Kidney glomerular epithelial cell (primary cell): ENCODE results near the gene EMC8.

ENCODE experiments used
- DNase-seq: peaks from one replicate; lab custom pipeline; 2025; lab: John Stamatoyannopoulos, UW

EMC8 gene

DNA sequence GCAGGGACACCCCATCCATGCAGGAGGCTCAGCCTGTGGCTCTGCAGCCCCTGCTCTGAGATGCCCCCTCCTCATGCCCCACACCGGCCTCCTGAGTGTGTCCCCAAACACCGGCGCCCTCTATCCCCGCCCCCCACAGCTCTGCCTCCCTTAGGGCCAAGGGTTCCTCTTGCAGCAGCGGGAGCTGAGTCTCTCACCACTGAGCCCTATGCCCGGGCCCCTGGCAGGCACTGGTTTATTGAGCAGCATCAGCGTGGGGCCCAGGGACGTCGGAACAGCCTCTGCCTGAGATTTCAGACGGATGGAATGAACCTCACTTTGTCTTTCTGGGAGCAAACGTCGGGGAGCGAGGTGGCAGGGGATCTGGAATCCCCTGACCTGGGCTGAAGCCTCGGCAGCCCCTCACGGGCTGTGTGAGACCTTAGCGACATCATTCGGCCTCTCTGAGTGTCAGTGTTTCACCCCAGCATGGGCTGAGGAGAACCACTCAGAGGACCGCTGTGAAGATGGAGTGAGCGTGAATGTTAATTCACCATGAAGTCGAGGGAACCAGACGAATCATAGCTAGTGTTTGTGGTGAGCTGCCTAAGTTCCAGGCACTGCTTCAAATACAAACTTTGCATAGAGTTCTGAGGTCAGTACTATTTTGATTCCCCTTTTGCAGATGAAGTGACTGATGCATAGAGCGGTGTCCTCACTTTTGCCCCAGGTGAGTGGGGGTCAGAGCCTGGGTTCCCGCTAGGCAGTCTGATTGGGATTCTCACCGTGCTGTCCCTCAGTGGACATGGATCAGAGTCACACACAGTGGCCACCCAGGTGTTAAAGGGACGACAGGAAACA lies 43.2 kb downstream of the EMC8 start:
- DNase-seq, result no peak

- no peak for DNase-seq
Measured at GRCh38 chr16:85754413-85754812, 44.9 kb downstream of the EMC8 start.

DNA sequence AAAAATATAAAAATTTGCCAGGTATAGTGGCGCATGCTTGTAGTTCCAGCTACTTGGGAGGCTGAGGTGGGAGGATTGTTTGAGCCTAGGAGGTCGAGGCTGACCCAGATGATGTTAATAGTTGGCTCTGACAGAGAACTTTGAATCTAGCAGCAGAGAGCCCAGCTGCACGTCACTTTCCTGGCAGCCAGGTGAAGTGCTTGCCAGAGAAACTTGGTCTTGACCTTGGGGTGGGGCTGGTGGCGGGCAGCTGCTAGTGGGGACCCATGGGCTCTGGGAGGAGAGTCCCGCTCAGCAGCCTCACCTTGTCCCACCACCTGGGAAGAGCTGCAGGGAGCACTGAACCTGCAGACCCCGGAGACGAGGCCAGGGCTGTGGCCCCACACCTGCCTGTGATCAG lies 45.4 kb downstream of the EMC8 start:
- no peak for DNase-seq

- DNase-seq, result no peak
Measured at GRCh38 chr16:85753559-85753958, 45.8 kb downstream of the EMC8 start.

DNA sequence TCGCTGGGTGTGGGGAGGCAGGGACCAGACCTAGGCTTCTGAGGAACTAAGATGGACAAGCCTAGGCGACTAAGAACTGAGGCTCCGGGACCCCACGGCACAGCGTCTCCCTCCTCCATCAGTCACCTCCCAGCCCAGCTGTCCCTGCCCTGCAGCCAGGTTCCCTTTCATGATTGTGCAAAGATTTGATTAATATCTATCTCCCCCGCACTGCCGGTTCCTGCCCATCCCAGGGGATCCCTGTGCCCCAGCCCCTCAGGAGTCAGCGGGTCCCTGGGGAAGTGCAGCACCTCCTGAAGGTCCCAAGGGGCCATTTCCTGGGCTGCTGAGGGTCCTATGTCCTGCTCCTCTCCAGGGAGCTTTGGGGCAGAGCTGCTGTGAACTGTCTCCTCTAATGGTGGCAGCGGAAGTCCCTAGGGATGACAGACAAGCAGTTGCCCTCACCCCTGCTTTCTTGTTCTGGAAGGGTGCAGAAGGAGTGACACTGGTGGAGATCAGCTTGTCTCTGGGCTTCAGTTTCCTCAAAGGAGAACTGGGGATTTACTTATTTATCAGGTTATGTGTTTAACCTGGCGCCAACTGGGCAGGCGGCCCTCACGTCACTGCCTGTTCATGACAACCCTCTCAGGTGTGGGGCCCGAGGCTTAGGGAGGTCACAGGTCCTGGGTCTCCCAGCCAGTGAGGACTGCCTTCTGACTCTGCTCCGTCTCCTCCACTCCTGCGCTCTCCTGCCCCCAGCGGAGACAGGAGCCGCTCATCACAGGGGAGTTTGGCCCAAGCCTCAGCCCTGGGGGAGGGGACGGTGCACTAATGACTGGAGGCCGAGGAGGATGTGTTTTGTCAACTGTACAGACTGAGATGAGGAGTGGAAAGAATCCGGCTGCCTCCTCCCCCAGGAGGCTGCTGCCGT lies 46.6 kb downstream of the EMC8 start:
- no peak for DNase-seq

- DNase-seq, result no peak
Measured at GRCh38 chr16:85751698-85752501, 47.4 kb downstream of the EMC8 start.

DNA sequence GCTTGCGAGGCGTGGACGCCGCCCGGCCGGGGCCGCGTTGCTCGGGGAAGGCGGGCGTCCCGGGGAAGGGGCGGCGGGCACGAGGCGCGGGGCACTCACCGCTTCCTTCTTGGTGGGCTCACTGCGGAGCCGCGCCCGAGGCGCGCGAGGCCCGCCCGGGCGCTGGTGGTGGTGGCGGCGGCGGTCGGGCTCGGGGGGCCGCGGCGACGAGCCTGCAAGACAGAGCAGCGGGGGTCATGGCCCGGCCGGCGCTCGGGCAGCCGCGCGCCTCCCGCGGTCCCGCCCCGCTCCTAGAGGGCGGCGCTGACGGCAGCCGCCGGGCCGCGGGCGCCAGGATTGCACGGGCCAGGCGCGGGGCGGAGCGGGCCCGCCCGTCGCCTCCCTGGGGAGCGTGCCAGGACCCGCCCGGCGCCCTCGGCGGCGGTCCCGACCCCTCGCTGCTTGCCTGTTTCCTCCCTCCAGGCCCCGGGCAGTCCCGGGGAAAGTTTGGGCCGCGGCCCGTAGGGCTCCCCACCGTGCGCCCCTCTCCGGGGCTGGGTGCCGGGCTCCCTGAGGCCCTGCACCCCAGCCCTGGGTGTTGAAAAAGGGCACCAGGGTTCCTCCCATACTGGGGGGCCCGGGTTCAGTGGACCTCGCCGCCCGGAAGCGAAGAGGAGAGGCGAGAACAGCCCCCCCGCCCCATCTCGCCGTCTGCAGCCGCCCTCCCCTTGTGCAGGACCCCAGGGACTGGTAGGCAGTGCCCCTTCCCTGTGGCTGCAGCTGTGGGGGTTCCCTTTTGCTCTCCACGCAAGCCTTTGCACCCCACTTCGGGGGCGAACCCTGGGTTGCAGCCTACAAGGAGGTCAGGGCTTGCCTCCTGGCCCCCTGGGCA lies 48.3 kb downstream of the EMC8 start, which contains the start of gene C16orf74:
Gene C16orf74, minus strand, starts transcription at position 270 of the 871 bp plus-strand sequence. CDS start 15,879 bp downstream, outside the sequence.
- DNase-seq, result no peak

GRCh38 chr16:85750146-85750826 lies 49.1 kb downstream of the EMC8 start:
- no peak for DNase-seq

- no peak for DNase-seq
Measured at GRCh38 chr16:85749771-85750145, 49.6 kb downstream of the EMC8 start.

- DNase-seq, result no peak
Measured at GRCh38 chr16:85746460-85747215, 52.7 kb downstream of the EMC8 start.

DNA sequence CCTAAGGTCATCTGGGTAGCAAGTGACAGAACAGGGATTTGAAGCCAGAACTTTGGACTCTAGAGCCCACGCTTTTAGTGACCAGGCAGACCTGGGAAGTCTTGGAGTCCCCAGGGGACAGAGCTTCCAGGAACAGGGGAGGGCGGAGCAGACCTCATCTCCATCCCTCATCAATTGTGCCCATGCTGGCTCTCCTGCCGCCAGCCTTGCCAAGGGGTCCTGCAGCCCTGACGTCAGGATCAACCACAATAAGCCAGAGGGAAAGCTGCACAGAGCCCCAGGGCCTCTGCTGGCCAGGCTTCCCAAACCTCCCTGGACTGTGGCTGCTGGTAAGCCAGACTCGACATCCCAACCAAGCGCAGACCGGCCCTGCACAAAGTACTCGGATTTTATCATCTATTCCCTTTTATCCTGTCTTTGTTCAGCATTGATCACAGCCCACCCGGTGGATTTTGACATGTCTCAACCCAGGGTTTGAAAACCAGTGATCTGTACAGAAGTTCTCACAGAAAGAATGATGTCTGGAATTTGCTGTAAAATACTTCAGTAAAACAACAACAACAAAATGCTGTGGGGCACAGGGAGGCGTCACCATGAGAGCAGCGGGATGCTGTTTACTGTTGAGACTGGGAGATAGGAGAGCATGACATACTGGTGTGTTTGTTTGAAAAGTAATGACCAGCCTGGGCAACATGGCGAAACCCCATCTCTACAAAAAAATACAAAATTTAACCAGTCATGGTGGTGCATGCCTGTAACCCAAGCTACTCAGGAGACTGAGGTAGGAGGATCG lies 60.2 kb downstream of the EMC8 start:
- DNase-seq, result no peak

DNA sequence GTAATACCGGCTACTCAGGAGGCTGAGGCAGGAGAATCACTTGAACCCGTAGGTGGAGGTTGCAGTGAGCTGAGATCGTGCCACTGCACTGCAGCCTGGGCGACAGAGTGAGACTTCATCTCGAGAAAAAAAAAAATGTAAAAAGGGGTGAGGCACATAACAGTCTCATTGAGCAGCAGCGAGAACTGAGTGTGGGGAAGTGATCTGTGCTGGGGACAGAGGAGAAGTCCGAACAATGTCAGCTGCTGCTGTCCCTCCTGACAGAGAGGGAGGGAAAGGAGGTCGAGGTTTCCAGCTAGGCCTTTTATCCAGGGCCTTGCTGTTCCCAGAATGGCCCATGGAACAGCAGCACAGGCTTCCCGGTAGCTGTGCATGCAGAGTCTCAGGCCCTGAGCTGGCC lies 62.4 kb downstream of the EMC8 start:
- DNase-seq, result no peak

DNA sequence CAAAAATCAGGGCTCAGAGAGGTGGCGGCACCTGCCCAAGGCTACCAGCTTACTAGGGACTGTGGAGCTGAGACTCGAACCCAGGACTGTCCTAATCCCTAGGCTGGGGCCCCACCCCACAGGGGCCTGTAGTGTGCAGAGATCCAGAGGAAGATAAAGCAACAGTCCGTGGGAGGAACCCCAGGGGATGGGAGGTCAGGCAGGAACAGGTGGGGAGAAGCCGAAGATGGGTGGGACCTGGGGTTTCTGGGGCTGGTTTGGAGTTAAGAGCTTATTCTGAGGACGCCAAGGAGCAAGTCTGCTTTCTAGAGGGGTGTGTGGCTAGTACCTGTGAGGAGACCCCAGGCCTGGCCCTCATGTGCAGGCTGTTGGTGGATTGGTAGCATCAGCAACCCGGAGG lies 63.4 kb downstream of the EMC8 start:
- no peak for DNase-seq

DNA sequence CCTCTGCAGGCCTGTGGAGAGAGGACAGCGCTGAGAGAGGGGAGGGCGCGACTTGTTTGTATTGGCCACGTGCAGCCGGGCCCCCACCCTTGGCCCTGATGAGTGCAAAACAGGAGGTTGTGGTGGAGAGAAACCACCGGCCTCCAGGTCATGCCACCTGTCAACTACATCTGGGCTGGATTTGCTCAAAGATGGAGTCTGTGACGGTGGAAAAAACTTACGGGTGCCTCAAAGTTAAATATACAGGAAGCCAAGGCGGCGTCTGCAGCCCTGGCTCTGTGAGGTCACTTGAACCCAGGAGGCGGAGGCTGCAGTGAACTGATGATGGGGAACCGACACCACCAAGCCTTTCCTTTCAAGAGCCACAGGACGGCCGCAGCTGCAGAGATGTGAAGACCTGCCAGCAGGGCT lies 64.1 kb downstream of the EMC8 start:
- DNase-seq, result no peak

DNA sequence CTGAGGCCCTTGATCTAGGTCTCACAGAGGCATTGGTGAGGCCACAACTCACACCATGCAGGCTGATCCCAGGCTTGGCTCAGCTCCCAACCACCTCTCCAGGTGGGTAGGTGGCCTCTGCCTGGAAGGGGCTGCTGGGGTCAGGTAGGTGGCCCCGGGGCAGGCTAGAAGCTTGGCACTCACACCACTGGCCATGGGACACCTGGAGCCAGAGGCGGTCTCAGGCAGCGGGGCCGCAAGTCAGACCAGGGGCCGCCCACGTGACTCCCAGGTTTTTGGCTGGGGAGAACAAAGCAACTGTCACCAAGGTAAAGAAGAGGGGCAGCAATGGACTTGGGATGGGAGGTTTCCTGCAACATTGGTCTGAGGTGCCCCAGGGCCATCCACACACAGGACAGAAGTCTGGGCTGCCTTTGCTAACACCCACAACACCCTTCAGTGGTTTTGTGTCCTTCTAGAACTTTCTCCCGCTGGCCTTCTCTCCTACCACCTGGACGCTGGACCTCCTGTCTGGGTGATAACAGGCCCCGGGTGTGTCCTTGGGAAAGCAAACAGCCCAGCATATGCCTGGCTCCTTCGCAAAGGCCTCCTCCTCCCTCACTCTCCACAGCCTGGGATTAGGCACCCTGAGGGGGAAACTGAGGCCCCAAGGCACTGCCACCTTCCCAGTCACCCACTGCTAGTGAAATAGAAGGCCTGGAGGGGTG lies 64.9 kb downstream of the EMC8 start:
- DNase-seq, result no peak

GRCh38 chr16:85733839-85734170 lies 65.5 kb downstream of the EMC8 start:
- no peak for DNase-seq

GRCh38 chr16:85733155-85733838 lies 66.0 kb downstream of the EMC8 start:
- no peak for DNase-seq

DNA sequence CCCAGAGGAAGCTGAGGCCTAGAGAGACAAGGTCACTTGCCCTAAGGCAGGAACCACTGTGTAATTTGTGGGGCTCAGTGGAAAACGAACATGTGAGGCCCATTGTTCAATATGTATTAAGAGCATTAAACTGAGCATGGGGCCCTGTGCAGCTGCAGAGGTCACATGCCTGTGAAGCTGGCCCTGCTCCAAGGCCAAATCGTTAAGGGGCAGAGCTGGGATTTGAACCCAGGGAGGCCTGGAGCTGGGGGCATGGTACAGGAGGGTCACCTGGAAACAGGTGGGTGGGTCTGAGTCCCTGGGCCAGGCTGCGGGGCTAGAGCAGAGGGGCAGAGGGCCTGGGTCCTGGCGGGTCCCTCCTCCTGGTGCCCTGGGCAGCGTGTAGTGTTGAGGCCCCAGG lies 68.2 kb downstream of the EMC8 start:
- no peak for DNase-seq
